SJSA1 (cell line): ENCODE data around the gene FAM181A. TPM values are rescaled to one million over a fixed set of nuclear protein-coding genes. Genes with fewer than 3 reads are reported as not detected.
A peak's percentile ranks its signal among the peaks of the same experiment; 100 is the strongest.

Experiments
- DNase-seq, 2 experiments: peaks; one replicate each; pipeline ENCODE4 v3.0.0-alpha.2; 2015 to 2020; ENCODE audit warnings: low spot score in 2 of 2, low read depth in 1 of 2
- H3K27ac ChIP-seq: fragments of 250-450 bp; sonication (Bioruptor Pico); 2 replicates; pipeline ENCODE4 v1.5.1; 2020; ENCODE audit warnings: mild to moderate bottlenecking, moderate library complexity
- H3K27me3 ChIP-seq: fragments of 250-450 bp; sonication (Bioruptor Pico); replicated peaks from 2 replicates; pipeline ENCODE4 v1.5.1; 2020; ENCODE audit warnings: mild to moderate bottlenecking, moderate library complexity
- H3K36me3 ChIP-seq: fragments of 250-450 bp; sonication (Bioruptor Pico); 2 replicates; pipeline ENCODE4 v1.5.1; 2020; ENCODE audit warnings: mild to moderate bottlenecking
- H3K4me1 ChIP-seq: fragments of 250-450 bp; sonication (Bioruptor Pico); replicated peaks from 2 replicates; pipeline ENCODE4 v1.6.1; 2021; ENCODE audit warnings: mild to moderate bottlenecking
- H3K4me3 ChIP-seq: fragments of 250-450 bp; sonication (Bioruptor Pico); 2 replicates; pipeline ENCODE4 v1.5.1; 2020; ENCODE audit warnings: mild to moderate bottlenecking
- H3K9me3 ChIP-seq: fragments of 250-450 bp; sonication (Bioruptor Pico); replicated peaks from 2 replicates; pipeline ENCODE4 v1.5.1; 2020; ENCODE audit warnings: mild to moderate bottlenecking
- total RNA-seq: library from RNA; depleted of rRNA; stranded (reverse); fragments of >200 nt; shearing (Covaris generic); gene quantifications from 2 replicates; pipeline ENCODE4 v1.2.3, GENCODE V29; 2014

Gene FAM181A
- total RNA-seq, 1 experiment from 2014 or later, result not detected

GRCh38 chr14:93929657-93930056 lies 2.5 kb downstream of the FAM181A start:
- H3K4me3 ChIP-seq, result no peak overlapping the region
- H3K27ac ChIP-seq, result no peak overlapping the region
- H3K9me3 ChIP-seq, result no peaks in the 10 kb centered on the region
- DNase-seq, result no peak
- H3K36me3 ChIP-seq, result no peaks in the 10 kb centered on the region
- H3K27me3 ChIP-seq, result no peaks in the 10 kb centered on the region
- no peaks in the 10 kb centered on the region for H3K4me1 ChIP-seq

GRCh38 chr14:93930296-93930988 lies 3.3 kb downstream of the FAM181A start:
- no peak for DNase-seq
- Histone ChIP-seq H3K36me3 (no peaks in the 10 kb centered on the region), H3K4me3 (no peak overlapping the region), H3K9me3 (no peaks in the 10 kb centered on the region), H3K27me3 (no peaks in the 10 kb centered on the region), H3K27ac (no peak overlapping the region), H3K4me1 (no peaks in the 10 kb centered on the region)

- Histone ChIP-seq H3K27me3 (no peaks in the 10 kb centered on the region), H3K4me1 (no peaks in the 10 kb centered on the region), H3K9me3 (no peaks in the 10 kb centered on the region), H3K27ac (no peak overlapping the region), H3K4me3 (no peak overlapping the region), H3K36me3 (no peaks in the 10 kb centered on the region)
- no peak for DNase-seq
Measured at GRCh38 chr14:93930989-93931307, 3.8 kb downstream of the FAM181A start.

DNA sequence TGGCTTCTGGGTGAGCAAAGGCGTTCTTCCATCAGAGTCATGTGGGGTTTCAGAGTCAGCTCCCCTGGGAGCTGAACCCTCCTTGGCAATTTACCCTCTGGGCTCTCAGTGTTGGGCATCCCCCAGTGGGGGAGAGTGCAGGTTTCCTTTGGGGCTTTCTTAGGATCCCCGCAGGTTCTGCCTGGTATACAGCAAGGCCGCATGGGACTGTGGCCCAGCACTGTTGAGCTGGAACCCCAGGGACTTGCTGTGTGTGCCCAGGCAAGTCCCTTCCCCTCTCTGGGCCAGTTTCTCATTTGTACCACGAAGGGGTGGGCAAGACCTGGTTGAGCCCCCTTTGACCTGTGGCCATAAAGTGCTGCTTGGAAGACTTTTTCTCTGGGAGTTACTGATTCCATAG lies 5.5 kb downstream of the FAM181A start:
- DNase-seq, result no peak
- H3K27me3 ChIP-seq, result no peaks in the 10 kb centered on the region
- no peaks in the 10 kb centered on the region for H3K4me1 ChIP-seq
- no peaks in the 10 kb centered on the region for H3K36me3 ChIP-seq
- no peaks in the 10 kb centered on the region for H3K9me3 ChIP-seq
- H3K4me3 ChIP-seq, result no peak overlapping the region
- H3K27ac ChIP-seq, result no peak overlapping the region

DNA sequence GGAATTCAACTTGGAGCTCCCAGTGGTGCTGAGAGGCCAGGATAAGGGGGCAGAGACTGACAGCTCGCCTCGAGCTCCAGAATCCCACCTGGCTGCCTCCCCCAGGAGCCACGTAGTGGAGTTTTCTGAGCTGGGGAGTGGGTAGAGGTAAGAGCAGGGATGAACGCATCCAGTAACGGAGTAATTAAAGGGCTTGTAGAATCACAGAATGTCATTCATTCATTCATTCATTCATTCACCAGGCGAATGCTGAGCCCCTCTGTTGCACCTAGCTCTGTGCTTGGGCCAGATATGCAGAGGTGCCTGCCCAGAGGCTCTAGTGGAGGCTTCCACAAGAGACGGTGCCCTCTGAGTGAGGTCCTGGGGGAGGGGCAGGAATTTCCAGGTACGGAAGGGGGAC lies 8.1 kb downstream of the FAM181A start:
- no peaks in the 10 kb centered on the region for H3K27me3 ChIP-seq
- no peak overlapping the region for H3K4me3 ChIP-seq
- H3K36me3 ChIP-seq, result peaks cover 4% of the 10 kb centered on the region; the same call in 1 of the 2 replicates
- no peaks in the 10 kb centered on the region for H3K9me3 ChIP-seq
- H3K27ac ChIP-seq, result no peak overlapping the region
- H3K4me1 ChIP-seq, result peaks cover 8% of the 10 kb centered on the region
- DNase-seq, result no peak

GRCh38 chr14:93936245-93936644 lies 9.1 kb downstream of the FAM181A start:
- no peak for DNase-seq
- no peak overlapping the region for H3K4me3 ChIP-seq
- no peaks in the 10 kb centered on the region for H3K9me3 ChIP-seq
- no peaks in the 10 kb centered on the region for H3K27me3 ChIP-seq
- H3K27ac ChIP-seq, result no peak overlapping the region
- H3K36me3 ChIP-seq, result peaks cover 4% of the 10 kb centered on the region; the same call in 1 of the 2 replicates
- peaks cover 9% of the 10 kb centered on the region for H3K4me1 ChIP-seq

DNA sequence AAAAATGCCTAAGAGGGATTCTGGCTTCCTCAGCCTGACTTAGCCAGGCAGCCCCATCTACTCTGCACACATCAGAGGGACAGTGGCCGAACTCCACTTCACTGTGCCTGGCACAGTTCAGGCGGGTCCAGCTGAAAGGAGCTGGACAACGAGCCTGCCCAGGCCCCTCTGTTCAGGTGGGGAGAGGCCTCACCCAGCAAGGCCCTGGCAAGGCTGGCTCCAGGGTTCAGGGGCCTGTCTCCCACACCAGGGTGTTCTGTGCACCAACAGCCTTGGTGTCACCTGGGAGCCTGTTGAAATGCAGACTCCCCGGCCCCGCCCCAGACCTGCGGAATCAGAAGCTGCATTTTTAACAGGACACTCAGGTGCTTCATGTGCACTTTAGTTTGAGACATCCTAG lies 9.8 kb downstream of the FAM181A start:
- Histone ChIP-seq H3K4me1 (peaks cover 15% of the 10 kb centered on the region), H3K27ac (no peak overlapping the region), H3K36me3 (peaks cover 4% of the 10 kb centered on the region; the same call in 1 of the 2 replicates), H3K4me3 (no peak overlapping the region), H3K9me3 (no peaks in the 10 kb centered on the region), H3K27me3 (no peaks in the 10 kb centered on the region)
- DNase-seq, result no peak

DNA sequence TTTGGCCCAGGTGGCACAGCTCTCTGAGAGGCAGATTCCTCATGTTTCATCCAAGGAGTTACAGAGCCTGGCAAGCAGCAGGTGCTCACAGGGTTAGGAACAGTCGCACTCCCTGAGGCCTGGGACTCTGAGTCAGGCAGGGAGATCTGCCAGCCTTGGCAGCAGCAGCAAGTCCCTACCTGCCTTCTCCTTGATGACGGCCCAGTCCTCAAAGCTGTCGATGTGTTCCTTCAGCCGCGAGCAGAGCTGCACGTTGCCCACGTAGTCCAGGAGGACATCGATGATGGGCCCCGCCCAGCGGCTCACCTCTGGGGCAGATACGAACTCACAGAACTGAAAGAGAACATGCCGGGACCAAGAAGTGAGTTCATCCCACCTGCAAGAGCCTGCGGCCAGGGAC lies 10.4 kb downstream of the FAM181A start:
- Histone ChIP-seq H3K4me3 (no peak overlapping the region), H3K4me1 (peaks cover 18% of the 10 kb centered on the region), H3K9me3 (no peaks in the 10 kb centered on the region), H3K27ac (no peak overlapping the region), H3K36me3 (peaks cover 4% of the 10 kb centered on the region; the same call in 1 of the 2 replicates), H3K27me3 (no peaks in the 10 kb centered on the region)
- DNase-seq, result no peak

- no peaks in the 10 kb centered on the region for H3K27me3 ChIP-seq
Measured at GRCh38 chr14:93938751-93939303, 11.7 kb downstream of the FAM181A start.

DNA sequence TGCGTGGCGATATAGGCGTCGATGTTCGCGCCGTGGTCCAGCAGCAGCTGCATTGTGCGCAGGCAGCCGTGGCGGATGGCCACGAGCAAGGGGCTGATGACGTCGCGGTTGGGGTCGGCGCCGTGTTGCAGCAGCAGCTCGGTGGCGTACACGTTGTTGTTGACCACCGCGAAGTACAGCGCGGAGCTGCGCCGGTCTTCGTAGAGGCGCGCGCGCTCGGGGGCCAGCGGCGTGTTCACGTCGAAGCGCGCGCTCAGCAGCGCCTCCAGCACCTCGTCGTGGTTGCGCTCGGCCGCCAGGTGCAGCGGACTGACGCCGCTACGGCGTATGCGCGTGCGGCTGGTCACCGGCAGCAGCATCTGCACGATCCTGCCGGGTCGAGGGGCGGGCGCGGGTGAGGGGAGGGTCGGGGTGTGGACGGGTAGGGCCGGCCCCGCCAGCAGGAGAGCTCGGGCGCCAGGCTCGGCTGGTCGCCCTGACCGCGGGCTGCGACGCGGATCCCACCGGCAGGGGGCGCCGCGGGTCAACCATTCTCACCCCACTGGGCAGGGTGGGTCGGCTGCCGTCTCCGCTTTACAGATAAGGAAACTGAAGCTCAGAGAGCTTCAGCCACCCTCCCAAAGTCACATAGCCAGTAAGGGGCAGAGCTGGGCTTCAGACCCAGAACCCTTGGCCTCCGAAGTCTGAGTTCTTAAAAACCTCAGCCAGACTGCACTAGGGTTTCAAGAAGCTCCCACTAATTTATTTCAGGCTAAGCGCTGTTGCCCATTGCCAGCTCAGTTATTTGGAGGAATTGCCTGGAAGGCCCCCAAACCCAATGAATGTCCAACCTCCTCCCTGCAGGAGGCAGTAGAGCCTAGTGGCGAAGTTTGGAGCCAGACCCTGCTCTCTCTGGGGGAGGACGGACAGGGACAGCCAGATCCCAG lies 12.4 kb downstream of the FAM181A start:
- Histone ChIP-seq H3K4me1 (peaks cover 18% of the 10 kb centered on the region), H3K27me3 (no peaks in the 10 kb centered on the region), H3K9me3 (no peaks in the 10 kb centered on the region), H3K27ac (no peak overlapping the region), H3K4me3 (no peak overlapping the region), H3K36me3 (peaks cover 7% of the 10 kb centered on the region; the same call in 1 of the 2 replicates)
- peak; percentile 61 to 73 for DNase-seq

More at GRCh38 chr14:93938751-93939303, 11.7 kb downstream of the FAM181A start:
- DNase-seq, result no peak
- H3K4me3 ChIP-seq, result no peak overlapping the region
- peaks cover 7% of the 10 kb centered on the region; the same call in 1 of the 2 replicates for H3K36me3 ChIP-seq
- H3K27ac ChIP-seq, result no peak overlapping the region
- H3K4me1 ChIP-seq, result peaks cover 18% of the 10 kb centered on the region
- H3K9me3 ChIP-seq, result no peaks in the 10 kb centered on the region

- no peak for DNase-seq
- peaks cover 9% of the 10 kb centered on the region; the same call in 1 of the 2 replicates for H3K36me3 ChIP-seq
- no peak overlapping the region for H3K27ac ChIP-seq
Measured at GRCh38 chr14:93940437-93940836, 13.3 kb downstream of the FAM181A start.

GRCh38 chr14:93941293-93941910 lies 14.3 kb downstream of the FAM181A start:
- Histone ChIP-seq H3K27me3 (no peaks in the 10 kb centered on the region), H3K36me3 (peaks cover 9% of the 10 kb centered on the region; the same call in 1 of the 2 replicates), H3K4me1 (peaks cover 26% of the 10 kb centered on the region), H3K4me3 (no peak overlapping the region), H3K9me3 (no peaks in the 10 kb centered on the region), H3K27ac (peak overlapping the region; percentile 43)
- peak; percentile 48 to 55 for DNase-seq

More at GRCh38 chr14:93940437-93940836, 13.3 kb downstream of the FAM181A start:
- Histone ChIP-seq H3K9me3 (no peaks in the 10 kb centered on the region), H3K27me3 (no peaks in the 10 kb centered on the region), H3K4me1 (peaks cover 18% of the 10 kb centered on the region), H3K4me3 (no peak overlapping the region)

DNA sequence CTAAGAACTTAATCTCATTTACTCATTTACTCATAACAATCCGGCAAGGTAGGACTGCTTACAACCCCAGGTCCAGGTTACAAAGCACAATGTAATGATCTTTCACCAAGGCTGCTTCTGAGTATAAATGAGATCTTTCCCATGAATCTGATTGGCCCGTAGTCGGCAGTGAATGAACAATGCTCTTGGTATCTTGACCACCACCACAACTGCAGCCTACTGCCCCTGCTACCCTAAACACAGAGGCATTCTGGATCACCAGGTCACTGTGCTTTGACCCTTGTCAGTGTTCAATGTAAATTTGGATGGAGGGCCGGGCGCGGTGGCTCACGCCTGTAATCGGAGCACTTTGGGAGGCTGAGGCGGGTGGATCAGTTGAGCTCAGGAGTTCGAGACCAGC lies 15.9 kb downstream of the FAM181A start:
- Histone ChIP-seq H3K36me3 (peaks cover 15% of the 10 kb centered on the region; the same call in 1 of the 2 replicates), H3K4me1 (peaks cover 29% of the 10 kb centered on the region), H3K9me3 (no peaks in the 10 kb centered on the region), H3K4me3 (no peak overlapping the region), H3K27ac (no peak overlapping the region), H3K27me3 (no peaks in the 10 kb centered on the region)
- no peak for DNase-seq
